HG03175 (cell line): ENCODE results near the gene RABL3.
"Not testable (repeated sequence)": the region's sequence is repeated elsewhere in the genome, so short reads cannot be mapped to it uniquely, and the experiment has no call there.

Source experiments
- ATAC-seq: cut with Tn5 transposase; IDR thresholded peaks from one replicate; pipeline ENCODE4 v1.9.1; 2021; ENCODE audit warnings: mild to moderate bottlenecking, moderate library complexity; ENCODE audit not compliant: unreplicated experiment

Gene RABL3

DNA sequence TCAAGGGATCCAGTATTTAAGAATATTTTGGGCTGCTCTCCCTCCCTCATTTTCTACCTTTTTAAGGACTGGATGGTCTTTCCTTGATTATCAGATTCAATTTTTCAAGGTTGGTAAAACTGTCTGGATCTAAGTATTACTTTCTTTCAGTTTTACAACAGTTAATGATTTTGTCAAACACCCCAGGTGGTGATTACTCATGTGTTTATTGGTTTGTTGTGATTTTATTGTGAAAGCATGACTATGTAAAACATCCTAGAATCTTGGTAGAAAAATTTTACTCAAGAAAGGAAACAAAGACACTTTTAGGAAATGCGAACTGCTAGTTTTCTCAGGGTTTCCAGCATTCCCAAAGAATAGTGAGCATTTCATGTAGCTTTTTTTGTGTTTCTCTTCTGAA, 7.5 kb upstream of the RABL3 start:
- ATAC-seq: peak; percentile 51

GRCh38 chr3:120745466-120745865, 3.1 kb upstream of the RABL3 start:
- no peak for ATAC-seq

- ATAC-seq: no peak
These were observed 1.4 kb upstream of the RABL3 start for GRCh38 chr3:120743556-120744195.

DNA sequence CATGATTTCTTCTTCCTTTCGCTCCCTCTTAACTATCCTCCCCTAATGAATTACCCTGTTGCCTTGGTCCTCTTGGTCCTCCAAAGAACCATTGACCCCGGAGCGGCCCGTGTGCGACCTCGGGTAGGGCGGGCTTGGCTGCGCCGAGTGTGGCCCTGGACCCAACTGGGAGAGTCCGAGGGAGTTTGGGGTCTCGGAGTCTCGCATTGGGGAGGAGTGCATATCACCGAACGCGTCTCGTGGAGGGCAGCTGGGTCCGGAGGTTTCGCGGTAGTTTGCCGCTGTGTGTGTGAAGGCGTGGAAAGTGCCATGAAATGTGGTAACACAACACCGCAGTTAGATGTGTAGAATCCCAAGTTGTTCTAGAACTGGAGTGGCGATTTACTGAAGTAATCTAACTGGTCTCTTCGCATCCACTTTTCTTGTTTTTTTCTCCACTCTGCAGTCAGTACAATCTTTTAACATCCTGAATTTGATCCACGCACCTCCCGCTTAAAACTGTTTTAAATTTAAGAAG, 591 bp upstream of the RABL3 start:
- peak; percentile 19 for ATAC-seq

DNA sequence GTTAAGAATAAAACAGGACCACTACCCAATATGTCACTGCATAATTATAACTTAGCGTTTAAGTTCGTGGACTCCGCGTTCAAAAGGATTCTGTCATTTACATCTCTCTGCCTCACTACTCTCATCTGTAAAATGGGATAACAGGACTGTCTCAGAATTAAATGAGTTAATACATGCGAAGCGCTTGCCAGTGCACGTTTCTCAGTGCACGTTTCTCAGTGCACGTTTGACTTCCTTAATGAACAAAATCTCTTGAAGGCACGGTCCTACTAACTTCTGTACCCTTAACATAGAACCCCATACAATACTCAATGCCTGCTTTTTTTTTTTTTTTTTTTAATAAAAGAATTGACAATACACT, 499 bp downstream of the RABL3 start:
- ATAC-seq: peak; percentile 21

GRCh38 chr3:120741320-120741719, 996 bp downstream of the RABL3 start:
- no peak for ATAC-seq

DNA sequence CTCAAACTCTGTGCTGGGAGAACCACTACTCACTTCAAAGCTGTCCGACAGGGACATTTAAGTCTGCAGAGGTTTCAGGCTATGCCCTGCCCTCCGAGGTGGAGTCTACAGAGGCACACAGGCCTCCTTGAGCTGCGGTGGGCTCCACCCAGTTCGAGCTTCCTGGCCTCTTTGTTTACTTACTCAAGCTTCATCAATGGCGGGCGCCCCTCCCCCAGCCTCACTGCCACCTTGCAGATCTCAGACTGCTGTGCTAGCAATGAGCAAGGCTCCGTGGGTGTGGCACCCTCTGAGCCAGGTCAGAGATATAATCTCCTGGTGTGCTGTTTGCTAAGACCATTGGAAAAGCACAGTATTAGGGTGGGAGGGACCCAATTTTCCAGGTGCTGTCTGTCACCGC, 4.3 kb downstream of the RABL3 start:
- ATAC-seq: not testable (repeated sequence)

GRCh38 chr3:120730576-120731542, 11.5 kb downstream of the RABL3 start:
- no peak for ATAC-seq

DNA sequence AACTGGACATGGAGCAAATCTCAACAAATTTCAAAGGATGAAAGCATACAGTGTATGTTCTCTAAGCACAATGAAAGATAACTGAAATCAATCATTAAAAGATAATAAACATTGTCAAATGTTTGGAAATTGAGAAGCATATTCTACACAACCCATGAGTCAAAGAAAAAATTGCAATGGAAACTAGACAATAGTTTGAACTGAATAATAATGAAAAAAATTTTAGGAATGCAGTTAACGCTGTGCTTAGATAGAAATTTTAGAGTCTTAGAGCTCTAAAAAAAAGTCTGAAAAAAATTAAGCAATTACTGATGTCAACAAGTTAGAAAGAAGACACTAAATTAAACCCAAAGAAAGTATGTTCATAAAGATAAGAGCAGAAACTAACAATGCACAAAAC, 15.5 kb downstream of the RABL3 start:
- no peak for ATAC-seq

DNA sequence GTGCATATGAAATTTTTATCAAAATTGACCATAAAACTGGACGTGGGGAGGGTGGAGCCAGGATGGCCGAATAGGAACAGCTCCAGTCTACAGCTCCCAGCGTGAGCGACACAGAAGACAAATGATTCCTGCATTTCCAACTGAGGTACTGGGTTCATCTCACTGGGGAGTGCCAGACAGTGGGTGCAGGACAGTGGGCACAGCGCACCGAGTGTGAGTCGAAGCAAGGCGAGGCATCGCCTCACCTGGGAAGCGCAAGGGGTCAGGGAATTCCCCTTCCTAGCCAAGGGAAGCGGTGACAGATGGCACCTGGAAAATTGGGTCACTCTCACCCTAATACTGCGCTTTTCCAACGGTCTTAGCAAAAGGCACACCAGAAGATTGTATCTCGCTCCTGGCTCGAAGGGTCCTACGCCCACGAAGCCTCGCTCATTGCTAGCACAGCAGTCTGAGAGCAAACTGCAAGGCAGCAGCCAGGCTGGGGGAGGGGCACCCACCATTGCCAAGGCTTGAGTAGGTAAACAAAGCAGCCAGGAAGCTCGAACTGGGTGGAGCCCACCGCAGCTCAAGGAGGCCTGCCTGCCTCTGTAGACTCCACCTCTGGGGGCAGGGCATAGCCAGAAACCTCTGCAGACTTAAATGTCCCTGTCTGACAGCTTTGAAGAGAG, 23.0 kb downstream of the RABL3 start:
- ATAC-seq: not testable (repeated sequence)

DNA sequence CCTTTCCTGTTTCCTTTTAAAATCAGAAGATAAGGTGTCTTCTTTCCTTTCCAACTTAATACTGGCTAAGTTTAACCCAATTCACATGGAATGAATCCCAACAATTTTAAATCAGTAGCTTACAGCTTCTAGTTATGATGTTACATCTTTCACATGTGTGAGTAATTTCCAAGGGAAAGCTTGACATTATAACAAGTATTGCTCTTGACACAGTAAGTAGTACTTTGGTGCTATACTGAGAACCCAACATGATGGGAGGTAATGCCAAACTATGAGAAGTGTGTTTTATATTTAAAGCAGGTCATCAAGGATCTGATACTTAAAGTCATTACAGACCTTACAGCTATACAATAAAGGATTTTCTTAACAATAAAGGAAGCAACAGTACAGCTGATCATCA, 29.1 kb downstream of the RABL3 start:
- no peak for ATAC-seq

GRCh38 chr3:120710369-120710768, 31.9 kb downstream of the RABL3 start:
- ATAC-seq: no peak

GRCh38 chr3:120708408-120708807, 33.9 kb downstream of the RABL3 start:
- ATAC-seq: peak; percentile 74

- ATAC-seq: no peak
These were observed 35.4 kb downstream of the RABL3 start for GRCh38 chr3:120706950-120707349.

GRCh38 chr3:120705884-120706582, 36.3 kb downstream of the RABL3 start:
- ATAC-seq: no peak

DNA sequence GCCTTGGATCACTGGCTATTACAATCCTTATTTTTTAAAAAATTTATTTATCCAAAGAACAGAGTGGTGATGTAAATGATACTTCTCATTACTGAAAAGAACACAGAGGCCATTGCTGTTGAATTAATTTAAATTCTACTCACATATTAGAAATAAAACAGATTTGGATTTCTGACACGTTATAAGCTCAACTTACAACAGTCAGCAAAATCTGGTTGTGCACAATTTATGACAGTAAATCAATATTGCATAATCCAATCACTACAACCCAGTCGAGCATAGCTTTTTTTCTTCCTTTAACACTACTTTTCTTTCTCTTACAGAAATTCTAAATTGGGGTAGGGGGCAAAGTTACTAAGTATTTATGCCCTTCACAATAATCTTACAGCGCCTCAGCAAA, 43.0 kb downstream of the RABL3 start:
- ATAC-seq: no peak

- ATAC-seq: no peak
These were observed 48.7 kb downstream of the RABL3 start for GRCh38 chr3:120693439-120694171.

DNA sequence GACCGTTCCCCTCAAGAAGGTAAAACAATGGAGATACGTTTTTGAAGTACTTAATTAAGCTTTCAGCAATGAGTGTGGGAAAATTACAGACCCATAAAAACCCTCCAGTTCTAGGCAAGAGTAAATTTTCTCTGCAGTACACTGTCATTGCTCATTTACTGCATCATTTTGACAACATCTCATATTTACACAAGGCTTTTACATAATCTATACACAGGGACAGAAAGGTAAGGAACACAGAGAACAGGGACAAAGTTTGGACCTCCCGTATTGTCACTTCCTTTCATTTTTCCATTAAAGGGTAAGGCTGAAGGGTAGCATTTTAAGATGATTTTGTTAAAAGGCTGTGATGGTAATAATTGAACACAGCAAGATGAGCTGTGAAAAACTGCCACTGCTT, 52.9 kb downstream of the RABL3 start:
- ATAC-seq: no peak

GRCh38 chr3:120688121-120688520, 54.2 kb downstream of the RABL3 start:
- ATAC-seq: peak; percentile 96

- no peak for ATAC-seq
These were observed 56.9 kb downstream of the RABL3 start for GRCh38 chr3:120685411-120685810.
